ENCODE data around the gene FAM200B. TPM values are rescaled to one million over a fixed set of nuclear protein-coding genes. Genes with fewer than 3 reads are reported as not detected.

FAM200B gene
- polyA plus RNA-seq (ENCODE audit: insufficient read length in 4 of 4): 10 to 100 TPM; 66.7 to 72.9 (median 71.7) TPM

- peak; percentile 98 for DNase-seq (ENCODE audit: low read depth in 4 of 4, low spot score in 2 of 4)
These were observed at the start of gene FAM200B for GRCh38 chr4:15681372-15682241. TSS of gene FAM200B (plus strand) at chr4:15681827. CDS start at chr4:15686978, 5,151 bp downstream.

GRCh38 chr4:15636818-15637217 is 44.8 kb upstream of the FAM200B start:
- DNase-seq (ENCODE audit: low read depth in 4 of 4, low spot score in 2 of 4): no peak

GRCh38 chr4:15638418-15638817 is 43.2 kb upstream of the FAM200B start:
- no peak for DNase-seq (ENCODE audit: low read depth in 4 of 4, low spot score in 2 of 4)

GRCh38 chr4:15648600-15648999 is 33.0 kb upstream of the FAM200B start:
- DNase-seq (ENCODE audit: low read depth in 4 of 4, low spot score in 2 of 4): no peak

GRCh38 chr4:15649914-15650545 is 31.6 kb upstream of the FAM200B start:
- peak in 2 of 4 donors; percentile 20 to 43 for DNase-seq (ENCODE audit: low read depth in 4 of 4, low spot score in 2 of 4)

GRCh38 chr4:15651676-15652075 is 30.0 kb upstream of the FAM200B start:
- no peak for DNase-seq (ENCODE audit: low read depth in 4 of 4, low spot score in 2 of 4)

GRCh38 chr4:15652191-15652590 is 29.4 kb upstream of the FAM200B start:
- DNase-seq (ENCODE audit: low read depth in 4 of 4, low spot score in 2 of 4): no peak

- no peak for DNase-seq (ENCODE audit: low read depth in 4 of 4, low spot score in 2 of 4)
These were observed 28.8 kb upstream of the FAM200B start for GRCh38 chr4:15652841-15653240.

GRCh38 chr4:15653420-15653819 is 28.2 kb upstream of the FAM200B start:
- no peak for DNase-seq (ENCODE audit: low read depth in 4 of 4, low spot score in 2 of 4)

GRCh38 chr4:15653864-15654592 is 27.6 kb upstream of the FAM200B start:
- peak; percentile 15 to 63 (median 31) for DNase-seq (ENCODE audit: low read depth in 4 of 4, low spot score in 2 of 4)

GRCh38 chr4:15654593-15655222 is 26.9 kb upstream of the FAM200B start:
- peak in 3 of 4 donors; percentile 26 to 53 (median 36) for DNase-seq (ENCODE audit: low read depth in 4 of 4, low spot score in 2 of 4)

GRCh38 chr4:15655223-15656037 is 26.2 kb upstream of the FAM200B start, which contains the start of gene FBXL5:
TSS of gene FBXL5 (minus strand) at chr4:15655357. CDS start at chr4:15655287, 70 bp downstream.
- peak; percentile 84 to 87 (median 86) for DNase-seq (ENCODE audit: low read depth in 4 of 4, low spot score in 2 of 4)

GRCh38 chr4:15656038-15656470 is 25.6 kb upstream of the FAM200B start:
- peak in 2 of 4 donors; percentile 31 to 39 for DNase-seq (ENCODE audit: low read depth in 4 of 4, low spot score in 2 of 4)

- DNase-seq (ENCODE audit: low read depth in 4 of 4, low spot score in 2 of 4): no peak
These were observed 24.3 kb upstream of the FAM200B start for GRCh38 chr4:15657366-15657765.

- DNase-seq (ENCODE audit: low read depth in 4 of 4, low spot score in 2 of 4): no peak
These were observed 23.4 kb upstream of the FAM200B start for GRCh38 chr4:15658136-15658770.

GRCh38 chr4:15658781-15659180 is 22.8 kb upstream of the FAM200B start:
- no peak for DNase-seq (ENCODE audit: low read depth in 4 of 4, low spot score in 2 of 4)

GRCh38 chr4:15659768-15660570 is 21.7 kb upstream of the FAM200B start:
- no peak for DNase-seq (ENCODE audit: low read depth in 4 of 4, low spot score in 2 of 4)

GRCh38 chr4:15665753-15666365 is 15.8 kb upstream of the FAM200B start:
- no peak for DNase-seq (ENCODE audit: low read depth in 4 of 4, low spot score in 2 of 4)
